ENCODE results near the gene ROCK1.

ROCK1 gene

GRCh38 chr18:21134895-21135294 lies 23.3 kb upstream of the ROCK1 start:
- H3K27me3 ChIP-seq (ENCODE audit: insufficient read depth, low read length, poor library complexity, severe bottlenecking), result no peaks in the 10 kb centered on the region
- no peak overlapping the region for H3K4me2 ChIP-seq (ENCODE audit: low read depth, low read length, poor library complexity, severe bottlenecking)
- H3K79me2 ChIP-seq (ENCODE audit: insufficient read depth, low read length), result no peaks in the 10 kb centered on the region
- H3K4me1 ChIP-seq (ENCODE audit: insufficient read depth, low read length, poor library complexity, severe bottlenecking), result no peaks in the 10 kb centered on the region
- H3K9me3 ChIP-seq (ENCODE audit: insufficient read depth, low read depth, low read length), result no peaks in the 10 kb centered on the region
- H3F3A ChIP-seq (ENCODE audit: low read depth), result no peaks in the 10 kb centered on the region
- no peaks in the 10 kb centered on the region for H3K36me3 ChIP-seq (ENCODE audit: insufficient read depth, low read length)
- no peaks in the 10 kb centered on the region for H4K20me1 ChIP-seq (ENCODE audit: insufficient read depth, low read length, poor library complexity, severe bottlenecking)
- no peak overlapping the region for H2AFZ ChIP-seq (ENCODE audit: low read length)
- no peak overlapping the region for H3K9ac ChIP-seq (ENCODE audit: low read depth, low read length, poor library complexity, severe bottlenecking)
- no peak overlapping the region for H3K4me3 ChIP-seq (ENCODE audit: low read length, poor library complexity, severe bottlenecking)
- TF ChIP-seq, protein P1, sequence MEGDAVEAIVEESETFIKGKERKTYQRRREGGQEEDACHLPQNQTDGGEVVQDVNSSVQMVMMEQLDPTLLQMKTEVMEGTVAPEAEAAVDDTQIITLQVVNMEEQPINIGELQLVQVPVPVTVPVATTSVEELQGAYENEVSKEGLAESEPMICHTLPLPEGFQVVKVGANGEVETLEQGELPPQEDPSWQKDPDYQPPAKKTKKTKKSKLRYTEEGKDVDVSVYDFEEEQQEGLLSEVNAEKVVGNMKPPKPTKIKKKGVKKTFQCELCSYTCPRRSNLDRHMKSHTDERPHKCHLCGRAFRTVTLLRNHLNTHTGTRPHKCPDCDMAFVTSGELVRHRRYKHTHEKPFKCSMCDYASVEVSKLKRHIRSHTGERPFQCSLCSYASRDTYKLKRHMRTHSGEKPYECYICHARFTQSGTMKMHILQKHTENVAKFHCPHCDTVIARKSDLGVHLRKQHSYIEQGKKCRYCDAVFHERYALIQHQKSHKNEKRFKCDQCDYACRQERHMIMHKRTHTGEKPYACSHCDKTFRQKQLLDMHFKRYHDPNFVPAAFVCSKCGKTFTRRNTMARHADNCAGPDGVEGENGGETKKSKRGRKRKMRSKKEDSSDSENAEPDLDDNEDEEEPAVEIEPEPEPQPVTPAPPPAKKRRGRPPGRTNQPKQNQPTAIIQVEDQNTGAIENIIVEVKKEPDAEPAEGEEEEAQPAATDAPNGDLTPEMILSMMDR (conservative IDR thresholded peaks at IDR 0.05; ENCODE audit: low read length), result peak; percentile 74
- no peak for TF ChIP-seq EZH2phosphoT487 (IDR thresholded peaks at IDR 0.05; ENCODE audit: borderline replicate concordance)
- H3K9me2 ChIP-seq (replicated peaks; ENCODE audit: low read depth, low read length), result no peaks in the 10 kb centered on the region

- no peak overlapping the region for H3K4me2 ChIP-seq (ENCODE audit: low read depth, low read length, poor library complexity, severe bottlenecking)
- H3F3A ChIP-seq (ENCODE audit: low read depth), result no peaks in the 10 kb centered on the region
- H3K27me3 ChIP-seq (ENCODE audit: insufficient read depth, low read length, poor library complexity, severe bottlenecking), result no peaks in the 10 kb centered on the region
- H3K9ac ChIP-seq (ENCODE audit: low read depth, low read length, poor library complexity, severe bottlenecking), result no peak overlapping the region
- no peak overlapping the region for H3K4me3 ChIP-seq (ENCODE audit: low read length, poor library complexity, severe bottlenecking)
- no peaks in the 10 kb centered on the region for H3K9me2 ChIP-seq (replicated peaks; ENCODE audit: low read depth, low read length)
- TF ChIP-seq EZH2phosphoT487 (IDR thresholded peaks at IDR 0.05; ENCODE audit: borderline replicate concordance), result no peak
- TF ChIP-seq, protein P1 (conservative IDR thresholded peaks at IDR 0.05; ENCODE audit: low read length), result no peak
- H3K9me3 ChIP-seq (ENCODE audit: insufficient read depth, low read depth, low read length), result no peaks in the 10 kb centered on the region
- H4K20me1 ChIP-seq (ENCODE audit: insufficient read depth, low read length, poor library complexity, severe bottlenecking), result no peaks in the 10 kb centered on the region
- H3K36me3 ChIP-seq (ENCODE audit: insufficient read depth, low read length), result no peaks in the 10 kb centered on the region
- no peak overlapping the region for H2AFZ ChIP-seq (ENCODE audit: low read length)
- no peaks in the 10 kb centered on the region for H3K4me1 ChIP-seq (ENCODE audit: insufficient read depth, low read length, poor library complexity, severe bottlenecking)
- no peaks in the 10 kb centered on the region for H3K79me2 ChIP-seq (ENCODE audit: insufficient read depth, low read length)
These were observed 20.8 kb upstream of the ROCK1 start for GRCh38 chr18:21132398-21132918.

GRCh38 chr18:21131698-21132227 lies 20.1 kb upstream of the ROCK1 start:
- H3K9ac ChIP-seq (ENCODE audit: low read depth, low read length, poor library complexity, severe bottlenecking), result no peak overlapping the region
- H3K9me2 ChIP-seq (replicated peaks; ENCODE audit: low read depth, low read length), result no peaks in the 10 kb centered on the region
- H2AFZ ChIP-seq (ENCODE audit: low read length), result no peak overlapping the region
- H3K79me2 ChIP-seq (ENCODE audit: insufficient read depth, low read length), result no peaks in the 10 kb centered on the region
- TF ChIP-seq, protein P1 (conservative IDR thresholded peaks at IDR 0.05; ENCODE audit: low read length), result no peak
- no peak for TF ChIP-seq EZH2phosphoT487 (IDR thresholded peaks at IDR 0.05; ENCODE audit: borderline replicate concordance)
- H3K36me3 ChIP-seq (ENCODE audit: insufficient read depth, low read length), result no peaks in the 10 kb centered on the region
- H3K4me3 ChIP-seq (ENCODE audit: low read length, poor library complexity, severe bottlenecking), result no peak overlapping the region
- no peaks in the 10 kb centered on the region for H3K27me3 ChIP-seq (ENCODE audit: insufficient read depth, low read length, poor library complexity, severe bottlenecking)
- no peak overlapping the region for H3K4me2 ChIP-seq (ENCODE audit: low read depth, low read length, poor library complexity, severe bottlenecking)
- H3K4me1 ChIP-seq (ENCODE audit: insufficient read depth, low read length, poor library complexity, severe bottlenecking), result no peaks in the 10 kb centered on the region
- H3K9me3 ChIP-seq (ENCODE audit: insufficient read depth, low read depth, low read length), result no peaks in the 10 kb centered on the region
- no peaks in the 10 kb centered on the region for H3F3A ChIP-seq (ENCODE audit: low read depth)
- no peaks in the 10 kb centered on the region for H4K20me1 ChIP-seq (ENCODE audit: insufficient read depth, low read length, poor library complexity, severe bottlenecking)

Measured in Loucy (cell line).